PC-9 (cell line): Measurements from ENCODE around the gene AP1G2. TPM values are rescaled to one million over a fixed set of nuclear protein-coding genes. Genes with fewer than 3 reads are reported as not detected.

Source experiments
- BruUV-seq: library from RNA; stranded (reverse); fragments of 400-500 nt; replicated peaks from 2 replicates; lab custom pipeline; 2021; lab: Mats Ljungman, UMichigan
- CTCF ChIA-PET: fragments of 300-600 bp; sonication (Branson Sonifier 250); formaldehyde crosslinking; loops from one replicate; lab custom pipeline; 2022; ENCODE audit warnings: antibody characterized with exemption; lab: Charles Lee
- POLR2A ChIA-PET: fragments of 300-600 bp; sonication (Branson Sonifier 250); formaldehyde crosslinking; loops from one replicate; lab custom pipeline; 2022; ENCODE audit warnings: antibody characterized with exemption; ENCODE audit not compliant: unreplicated experiment; lab: Charles Lee
- DNase-seq, 2 experiments: peaks; one replicate each; pipeline versions ENCODE4 v3.0.0 to v3.0.0-alpha.2; 2015 to 2022; ENCODE audit warnings: mixed read lengths in 1 of 2
- H2AFZ ChIP-seq: fragments of 200-600 bp; sonication (generic); 2 replicates; pipeline ENCODE4 v1.8.1; 2017; ENCODE audit warnings: antibody characterized with exemption
- H3F3A ChIP-seq: fragments of 200-600 bp; sonication (generic); 2 replicates; pipeline ENCODE4 v1.8.1; 2017; ENCODE audit warnings: antibody characterized with exemption, mild to moderate bottlenecking, low read depth; ENCODE audit not compliant: insufficient read depth
- H3K27ac ChIP-seq: fragments of 200-600 bp; sonication (generic); 2 replicates; pipeline ENCODE4 v1.6.1; 2016; ENCODE audit warnings: mixed run types
- H3K27me3 ChIP-seq: fragments of 200-600 bp; sonication (generic); 2 replicates; pipeline ENCODE4 v1.6.1; 2016; ENCODE audit warnings: low read depth, mixed run types; ENCODE audit not compliant: insufficient read depth
- H3K36me3 ChIP-seq: fragments of 200-600 bp; sonication (generic); 2 replicates; pipeline ENCODE4 v1.6.1; 2016; ENCODE audit warnings: low read depth, mixed run types
- H3K4me1 ChIP-seq: fragments of 200-600 bp; sonication (generic); replicated peaks from 2 replicates; pipeline ENCODE4 v1.6.1; 2016; ENCODE audit warnings: mixed run types; ENCODE audit not compliant: insufficient read depth
- H3K4me2 ChIP-seq: fragments of 200-600 bp; sonication (generic); 2 replicates; pipeline ENCODE4 v1.6.1; 2017; ENCODE audit warnings: mixed run types
- H3K4me3 ChIP-seq: fragments of 200-600 bp; sonication (generic); 2 replicates; pipeline ENCODE4 v1.6.1; 2016; ENCODE audit warnings: mixed run types
- H3K79me2 ChIP-seq: fragments of 200-600 bp; sonication (generic); 2 replicates; pipeline ENCODE4 v1.6.1; 2017; ENCODE audit warnings: low read depth, mixed run types
- H3K9me2 ChIP-seq: fragments of 200-600 bp; sonication (generic); 2 replicates; pipeline ENCODE4 v1.8.1; 2017; ENCODE audit warnings: mild to moderate bottlenecking; ENCODE audit not compliant: insufficient read depth
- H3K9me3 ChIP-seq: fragments of 200-600 bp; sonication (generic); 2 replicates; pipeline ENCODE4 v1.8.1; 2016; ENCODE audit warnings: low read depth; ENCODE audit not compliant: insufficient read depth
- H4K20me1 ChIP-seq: fragments of 200-600 bp; sonication (generic); 2 replicates; pipeline ENCODE4 v1.8.1; 2017; ENCODE audit not compliant: insufficient read depth
- EZH2 ChIP-seq: fragments of 200-600 bp; sonication (generic); IDR thresholded peaks from 2 replicates; pipeline ENCODE4 v1.8.0; 2017; ENCODE audit warnings: antibody characterized with exemption, low read depth
- intact Hi-C: fragments of 100-400 bp; cut with micrococcal nuclease; formaldehyde crosslinking; loops from one replicate; pipeline ENCODE4 v1.10.0; 2022; ENCODE audit not compliant: unreplicated experiment
- total RNA-seq: library from RNA; stranded (reverse); gene quantifications from 2 replicates; pipeline ENCODE4 v1.2.3, GENCODE V29; 2021
- TF ChIP-seq, protein P1 (sequence below): fragments of 200-600 bp; sonication (generic); conservative IDR thresholded peaks from 2 replicates; pipeline ENCODE4 v1.6.1; 2017; ENCODE audit warnings: mixed run types, antibody characterized with exemption, mild to moderate bottlenecking, moderate library complexity

Gene AP1G2
- total RNA-seq, 1 experiment from 2014 or later: 128 TPM

DNA sequence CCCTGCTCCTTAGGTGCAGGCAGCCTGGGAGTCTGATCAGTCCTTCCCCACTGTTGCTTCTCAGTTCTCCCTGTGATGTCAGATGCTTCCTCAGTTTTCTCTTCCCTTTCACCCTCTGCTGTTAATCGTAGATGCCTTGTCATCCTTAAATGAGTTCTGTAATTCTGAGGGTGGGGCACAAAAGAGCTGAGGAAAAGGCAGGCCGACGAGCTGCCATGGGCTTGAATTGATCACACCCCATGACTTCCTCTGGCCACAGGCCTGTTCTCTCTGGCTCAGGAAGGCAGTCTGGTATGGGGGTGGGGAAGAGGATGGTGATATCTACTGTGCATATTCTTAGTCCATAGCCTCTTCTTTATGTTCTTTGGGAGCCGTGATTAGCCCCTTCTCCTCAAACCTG is 5.2 kb upstream of the AP1G2 start:
- Histone ChIP-seq H3K4me1 (peaks cover 19% of the 10 kb centered on the region), H3K79me2 (no peaks in the 10 kb centered on the region), H3K36me3 (no peaks in the 10 kb centered on the region), H3K4me3 (no peak overlapping the region), H3K27ac (no peak overlapping the region), H3K4me2 (no peak overlapping the region), H3K9me2 (no peaks in the 10 kb centered on the region), H3K9me3 (no peaks in the 10 kb centered on the region), H2AFZ (no peak overlapping the region), H4K20me1 (no peaks in the 10 kb centered on the region), H3K27me3 (no peaks in the 10 kb centered on the region), H3F3A (peaks cover 7% of the 10 kb centered on the region; the same call in 1 of the 2 replicates)
- ChIA-PET POLR2A (interaction anchor here (0.7 kb wide), 1 partner anchor 15 kb away, joined by 3 read pairs; no protein-coding TSS in a partner anchor), CTCF (no interaction called here)
- no peak for TF ChIP-seq EZH2
- TF ChIP-seq, protein P1, sequence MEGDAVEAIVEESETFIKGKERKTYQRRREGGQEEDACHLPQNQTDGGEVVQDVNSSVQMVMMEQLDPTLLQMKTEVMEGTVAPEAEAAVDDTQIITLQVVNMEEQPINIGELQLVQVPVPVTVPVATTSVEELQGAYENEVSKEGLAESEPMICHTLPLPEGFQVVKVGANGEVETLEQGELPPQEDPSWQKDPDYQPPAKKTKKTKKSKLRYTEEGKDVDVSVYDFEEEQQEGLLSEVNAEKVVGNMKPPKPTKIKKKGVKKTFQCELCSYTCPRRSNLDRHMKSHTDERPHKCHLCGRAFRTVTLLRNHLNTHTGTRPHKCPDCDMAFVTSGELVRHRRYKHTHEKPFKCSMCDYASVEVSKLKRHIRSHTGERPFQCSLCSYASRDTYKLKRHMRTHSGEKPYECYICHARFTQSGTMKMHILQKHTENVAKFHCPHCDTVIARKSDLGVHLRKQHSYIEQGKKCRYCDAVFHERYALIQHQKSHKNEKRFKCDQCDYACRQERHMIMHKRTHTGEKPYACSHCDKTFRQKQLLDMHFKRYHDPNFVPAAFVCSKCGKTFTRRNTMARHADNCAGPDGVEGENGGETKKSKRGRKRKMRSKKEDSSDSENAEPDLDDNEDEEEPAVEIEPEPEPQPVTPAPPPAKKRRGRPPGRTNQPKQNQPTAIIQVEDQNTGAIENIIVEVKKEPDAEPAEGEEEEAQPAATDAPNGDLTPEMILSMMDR: no peak
- no peak for DNase-seq
- BruUV-seq: no TSS peak
- intact Hi-C loops: no loop called here

DNA sequence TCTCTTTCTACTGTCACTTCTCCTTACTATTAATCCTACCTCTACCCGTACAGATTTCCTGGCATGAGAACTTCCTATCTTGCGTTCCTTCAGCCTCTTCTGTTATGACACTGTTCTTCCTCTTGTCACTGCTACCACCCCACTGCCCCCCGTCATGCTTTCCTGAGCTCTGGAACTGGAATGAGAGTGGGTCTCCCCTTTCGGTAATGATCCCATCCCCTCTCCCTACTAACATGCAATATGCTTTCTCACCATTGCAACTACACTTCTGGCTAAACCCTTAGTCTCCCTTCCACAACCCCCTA is 4.9 kb upstream of the AP1G2 start:
- CTCF ChIA-PET: no interaction called here

DNA sequence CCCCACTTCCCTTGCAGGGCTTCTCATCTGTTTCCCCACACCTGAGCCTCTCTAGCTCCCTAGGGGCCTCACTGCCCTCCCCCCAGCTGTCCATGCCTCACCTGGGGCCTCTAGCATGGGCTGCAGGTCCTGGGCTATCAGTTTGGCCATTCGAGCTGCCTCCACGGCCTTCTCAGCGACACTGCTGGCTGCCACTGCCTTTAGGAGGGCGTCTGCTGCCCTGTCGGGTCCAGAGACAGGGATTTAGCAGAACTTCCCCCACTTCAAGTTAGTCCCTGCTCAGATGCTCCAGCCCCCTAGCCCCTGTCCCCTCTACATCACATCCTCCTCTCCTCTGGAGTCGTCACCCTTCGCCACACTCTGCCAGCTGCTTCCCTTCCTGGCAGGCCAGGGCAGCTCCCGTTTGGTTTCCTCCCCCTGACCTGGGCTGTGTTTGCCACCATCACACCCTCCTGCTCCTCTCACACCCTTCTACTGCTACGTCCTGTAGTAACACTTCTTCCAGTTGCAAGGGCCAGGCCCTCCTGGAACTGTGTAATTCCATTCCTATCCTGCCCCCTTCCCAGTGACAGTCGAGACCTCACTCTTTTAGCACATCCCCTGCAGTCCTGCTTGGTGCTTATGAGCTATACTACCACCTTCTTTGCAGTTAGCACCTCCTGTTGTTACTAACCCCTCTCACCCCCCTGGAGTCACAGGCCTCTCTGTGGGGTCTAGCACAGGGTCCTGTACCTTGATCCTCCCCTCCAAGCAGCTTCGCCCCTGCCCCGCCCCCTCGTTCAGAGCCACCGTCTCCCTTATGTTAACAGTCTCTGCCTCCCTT is 4.3 kb upstream of the AP1G2 start:
- H3K36me3 ChIP-seq: no peaks in the 10 kb centered on the region
- H3K79me2 ChIP-seq: peaks cover 3% of the 10 kb centered on the region; the same call in 1 of the 2 replicates
- no peaks in the 10 kb centered on the region for H4K20me1 ChIP-seq
- H3K4me2 ChIP-seq: no peak overlapping the region
- peaks cover 20% of the 10 kb centered on the region for H3K4me1 ChIP-seq
- H2AFZ ChIP-seq: no peak overlapping the region
- no peak overlapping the region for H3K4me3 ChIP-seq
- H3K9me3 ChIP-seq: no peaks in the 10 kb centered on the region
- no peak overlapping the region for H3K27ac ChIP-seq
- H3F3A ChIP-seq: peaks cover 7% of the 10 kb centered on the region; the same call in 1 of the 2 replicates
- TF ChIP-seq, protein P1: no peak
- no peak for TF ChIP-seq EZH2
- no peak for DNase-seq
- H3K9me2 ChIP-seq: no peaks in the 10 kb centered on the region
- H3K27me3 ChIP-seq: no peaks in the 10 kb centered on the region
- ChIA-PET CTCF (no interaction called here), POLR2A (no interaction called here)
- intact Hi-C loops: no loop called here
- no TSS peak for BruUV-seq

More for the DNA sequence above, 4.9 kb upstream of the AP1G2 start:
- no TSS peak for BruUV-seq
- Histone ChIP-seq H3K4me1 (peaks cover 20% of the 10 kb centered on the region), H3K79me2 (no peaks in the 10 kb centered on the region), H4K20me1 (no peaks in the 10 kb centered on the region), H3K36me3 (no peaks in the 10 kb centered on the region), H3K27me3 (no peaks in the 10 kb centered on the region), H2AFZ (no peak overlapping the region), H3F3A (peaks cover 7% of the 10 kb centered on the region; the same call in 1 of the 2 replicates), H3K9me2 (no peaks in the 10 kb centered on the region), H3K27ac (no peak overlapping the region), H3K9me3 (no peaks in the 10 kb centered on the region), H3K4me3 (no peak overlapping the region), H3K4me2 (no peak overlapping the region)
- no peak for TF ChIP-seq EZH2
- TF ChIP-seq, protein P1: no peak
- intact Hi-C loops: no loop called here
- POLR2A ChIA-PET: no interaction called here
- DNase-seq: no peak
